Esophagus squamous epithelium (tissue), 5 donors: Measurements from ENCODE around the gene VSX1. TPM values are rescaled to one million over a fixed set of nuclear protein-coding genes. Genes with fewer than 3 reads are reported as not detected.

Experiments
- DNase-seq: peaks from one replicate; lab custom pipeline; 2025; lab: John Stamatoyannopoulos, UW
- H3K27ac ChIP-seq, 4 donors: fragments of 200-600 bp; sonication (generic); one replicate each; pipeline ENCODE4 v1.5.1; 2016 to 2019; ENCODE audit warnings: mild to moderate bottlenecking in 1 of 4
- H3K27me3 ChIP-seq, 4 donors: fragments of 200-600 bp; sonication (generic); 1 replicate in 3 of 4; 2 replicates in 1 of 4; pipeline versions ENCODE4 v1.5.1 to v1.6.0; 2017 to 2021; ENCODE audit warnings: antibody characterized with exemption in 1 of 4
- H3K36me3 ChIP-seq, 3 donors: fragments of 200-600 bp; sonication (generic); one replicate each; pipeline ENCODE4 v1.5.1; 2016 to 2019
- H3K4me1 ChIP-seq, 3 donors: fragments of 200-600 bp; sonication (generic); one replicate each; pipeline ENCODE4 v1.5.1; 2017 to 2019
- H3K4me3 ChIP-seq, 4 donors: fragments of 200-600 bp; sonication (generic); 1 replicate in 3 of 4; 2 replicates in 1 of 4; pipeline ENCODE4 v1.5.1; 2016 to 2019; ENCODE audit warnings: mild to moderate bottlenecking in 2 of 4, moderate library complexity in 1 of 4
- H3K9me3 ChIP-seq, 3 donors: fragments of 200-600 bp; sonication (generic); one replicate each; pipeline ENCODE4 v1.5.1; 2016 to 2019
- POLR2A ChIP-seq, 4 donors: fragments of 450-650 bp; IDR thresholded peaks; one replicate each; pipeline ENCODE4 v1.6.1; 2017; ENCODE audit warnings: antibody characterized with exemption in 4 of 4, mild to moderate bottlenecking in 4 of 4, moderate library complexity in 3 of 4
- WGBS, 2 donors: methylation state at CpG; one replicate each; pipeline ENCODE4 v1.1.5; 2018; 5-methylcytosine and 5-hydroxymethylcytosine counted together
- intact Hi-C: fragments of 100-400 bp; cut with DNase I; formaldehyde crosslinking; loops from one replicate; pipeline ENCODE4 v1.15.0; 2022
- total RNA-seq, 4 donors: library from RNA; depleted of rRNA; stranded (reverse); fragments of >200 nt; gene quantifications; one replicate each; pipeline ENCODE4 v1.1.0, GENCODE V29; 2016
- TF ChIP-seq, protein P1 (sequence below), 6 experiments: fragments of 450-650 bp in 4 of 6; fragments of 200-600 bp in 2 of 6; sonication (generic) in 2 of 6; IDR thresholded peaks; one replicate each; pipeline ENCODE4 v1.5.1; 2016 to 2019; ENCODE audit warnings: antibody characterized with exemption in 6 of 6, mild to moderate bottlenecking in 4 of 6, moderate library complexity in 4 of 6
- donor health status: DM: yes; HTN: yes; CAD: no.

The VSX1 gene
- total RNA-seq, 4 donors from 2014 or later: not detected

DNA sequence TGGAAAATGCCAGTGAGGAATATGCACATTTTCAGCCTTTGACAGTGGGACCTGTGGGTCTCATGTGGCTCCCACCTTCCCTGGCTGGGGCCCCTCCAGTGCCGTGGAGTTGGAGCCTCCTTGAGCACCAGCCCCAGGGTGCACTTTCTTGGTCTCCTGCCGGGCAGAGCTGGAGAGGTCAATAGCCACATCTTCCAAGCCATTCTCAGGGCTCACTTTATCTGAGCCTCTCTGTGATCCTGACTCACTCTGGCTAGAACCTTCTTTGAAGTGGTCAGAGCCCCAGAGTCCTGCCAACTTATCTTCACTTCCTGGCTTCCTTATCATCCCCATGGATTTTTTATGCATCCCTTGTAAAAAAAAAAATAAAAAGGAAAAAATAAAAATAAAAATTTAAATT is 5.7 kb downstream of the VSX1 start:
- intact Hi-C loops: loop anchor here (10.0 kb wide), 1 partner anchor 99 kb away; no protein-coding TSS in a partner anchor
- H3K4me1 ChIP-seq: peaks cover 7 to 21% (median 10%) of the 10 kb centered on the region in 3 donors
- no peak overlapping the region for H3K27ac ChIP-seq
- H3K27me3 ChIP-seq: peaks cover 0 to 95% (median 25%) of the 10 kb centered on the region in 4 donors
- no peak overlapping the region for H3K4me3 ChIP-seq
- H3K9me3 ChIP-seq: no peaks in the 10 kb centered on the region
- no peak for TF ChIP-seq POLR2A (IDR thresholded peaks at IDR 0.05)
- TF ChIP-seq, protein P1, sequence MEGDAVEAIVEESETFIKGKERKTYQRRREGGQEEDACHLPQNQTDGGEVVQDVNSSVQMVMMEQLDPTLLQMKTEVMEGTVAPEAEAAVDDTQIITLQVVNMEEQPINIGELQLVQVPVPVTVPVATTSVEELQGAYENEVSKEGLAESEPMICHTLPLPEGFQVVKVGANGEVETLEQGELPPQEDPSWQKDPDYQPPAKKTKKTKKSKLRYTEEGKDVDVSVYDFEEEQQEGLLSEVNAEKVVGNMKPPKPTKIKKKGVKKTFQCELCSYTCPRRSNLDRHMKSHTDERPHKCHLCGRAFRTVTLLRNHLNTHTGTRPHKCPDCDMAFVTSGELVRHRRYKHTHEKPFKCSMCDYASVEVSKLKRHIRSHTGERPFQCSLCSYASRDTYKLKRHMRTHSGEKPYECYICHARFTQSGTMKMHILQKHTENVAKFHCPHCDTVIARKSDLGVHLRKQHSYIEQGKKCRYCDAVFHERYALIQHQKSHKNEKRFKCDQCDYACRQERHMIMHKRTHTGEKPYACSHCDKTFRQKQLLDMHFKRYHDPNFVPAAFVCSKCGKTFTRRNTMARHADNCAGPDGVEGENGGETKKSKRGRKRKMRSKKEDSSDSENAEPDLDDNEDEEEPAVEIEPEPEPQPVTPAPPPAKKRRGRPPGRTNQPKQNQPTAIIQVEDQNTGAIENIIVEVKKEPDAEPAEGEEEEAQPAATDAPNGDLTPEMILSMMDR (IDR thresholded peaks at IDR 0.05): no peak
- WGBS, 2 donors: 65 to 74% methylated on average over 2 of the region's 2 CpGs
- DNase-seq: no peak
- no peaks in the 10 kb centered on the region for H3K36me3 ChIP-seq

DNA sequence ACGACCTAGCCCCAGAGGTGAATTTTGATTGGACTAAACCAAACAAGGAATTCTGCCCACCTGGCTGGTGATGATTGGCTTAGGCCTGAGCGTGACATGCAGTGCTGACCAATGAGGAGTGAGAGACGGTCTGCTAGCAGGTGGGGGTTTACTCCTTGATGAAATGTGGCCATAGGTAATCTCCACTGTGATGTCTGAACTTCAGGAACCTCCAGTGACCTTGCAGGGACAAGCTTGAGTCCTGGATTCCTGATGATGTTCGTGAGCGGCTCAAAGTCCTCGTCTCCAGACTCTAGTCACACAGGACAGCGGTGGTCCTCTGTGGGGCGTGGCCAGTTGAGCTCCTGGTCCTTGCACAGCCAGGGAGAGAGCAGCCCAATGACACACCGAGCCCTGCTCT is 8.4 kb downstream of the VSX1 start:
- TF ChIP-seq, protein P1 (IDR thresholded peaks at IDR 0.05): no peak
- no peak for TF ChIP-seq POLR2A (IDR thresholded peaks at IDR 0.05)
- Histone ChIP-seq H3K27me3 (peaks cover 0 to 95% (median 12%) of the 10 kb centered on the region in 4 donors), H3K36me3 (no peaks in the 10 kb centered on the region), H3K9me3 (no peaks in the 10 kb centered on the region), H3K27ac (no peak overlapping the region), H3K4me1 (peaks cover 6 to 18% (median 10%) of the 10 kb centered on the region in 3 donors), H3K4me3 (no peak overlapping the region)
- WGBS, 2 donors: 68 to 80% methylated on average over 4 to 8 of the region's 9 CpGs
- intact Hi-C loops: loop anchor here (10.0 kb wide), 1 partner anchor 101 kb away; no protein-coding TSS in a partner anchor
- DNase-seq: no peak

DNA sequence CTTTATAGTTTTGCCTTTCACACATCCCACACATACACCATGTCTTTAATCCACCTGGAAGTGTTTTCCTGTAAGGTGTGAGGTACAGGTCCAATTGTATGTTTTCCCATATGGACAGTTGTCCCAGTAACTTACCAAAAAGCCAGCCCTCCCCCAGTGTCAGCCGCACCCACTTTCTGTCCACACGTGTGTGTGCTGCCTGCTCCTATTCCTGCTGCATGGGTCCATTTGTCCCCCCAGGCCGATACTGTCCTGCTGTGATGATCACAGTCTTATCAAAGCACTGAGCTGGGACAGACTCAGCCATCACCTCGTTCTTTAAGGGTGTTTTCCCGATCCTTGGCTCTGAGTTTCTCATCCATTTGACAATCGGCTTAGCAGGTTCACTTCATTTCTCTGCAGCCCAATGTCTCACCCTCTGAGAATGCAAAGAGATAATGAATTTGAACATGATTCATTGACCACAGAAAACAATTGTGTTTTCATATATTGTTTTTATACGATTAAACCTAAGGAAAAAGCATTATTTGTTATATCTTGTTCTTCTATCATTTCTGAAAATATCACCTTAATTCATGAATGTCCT is 9.6 kb downstream of the VSX1 start:
- no peak for DNase-seq
- Histone ChIP-seq H3K4me1 (peaks cover under 1 to 9% (median 6%) of the 10 kb centered on the region in 3 donors), H3K27me3 (peaks cover 0 to 90% (median 4%) of the 10 kb centered on the region in 4 donors), H3K36me3 (no peaks in the 10 kb centered on the region), H3K27ac (no peak overlapping the region), H3K9me3 (no peaks in the 10 kb centered on the region), H3K4me3 (no peak overlapping the region)
- intact Hi-C loops: loop anchor here (10.0 kb wide), 1 partner anchor 102 kb away; no protein-coding TSS in a partner anchor
- WGBS, 2 donors: 34 to 37% methylated on average over 7 of the region's 7 CpGs
- TF ChIP-seq, protein P1 (IDR thresholded peaks at IDR 0.05): no peak
- TF ChIP-seq POLR2A (IDR thresholded peaks at IDR 0.05): no peak

DNA sequence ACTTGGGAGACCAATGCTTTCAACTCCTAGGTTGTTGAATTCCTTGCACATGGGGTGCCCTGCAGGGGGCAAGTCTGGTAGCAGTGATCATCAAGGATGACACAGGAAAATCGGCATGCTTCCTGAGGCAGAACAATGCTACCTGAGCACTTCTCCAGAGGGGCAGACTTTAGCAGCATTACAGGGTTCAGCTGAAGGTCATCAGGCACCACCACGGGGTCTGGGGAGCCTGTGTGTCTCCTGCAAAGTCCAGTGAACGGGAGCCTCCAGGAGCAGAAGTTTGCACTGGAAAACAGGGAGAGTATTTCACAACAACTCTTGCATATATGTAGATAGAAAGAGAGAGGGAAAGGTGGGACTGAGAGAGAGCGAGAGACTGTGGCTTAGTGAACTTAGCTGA is 10.2 kb downstream of the VSX1 start:
- peaks cover 0 to 84% (median under 1%) of the 10 kb centered on the region in 4 donors for H3K27me3 ChIP-seq
- H3K4me3 ChIP-seq: no peak overlapping the region
- 23 to 46% methylated on average over 4 of the region's 4 CpGs for WGBS, 2 donors
- no peaks in the 10 kb centered on the region for H3K9me3 ChIP-seq
- H3K27ac ChIP-seq: no peak overlapping the region
- DNase-seq: no peak
- H3K36me3 ChIP-seq: no peaks in the 10 kb centered on the region
- peaks cover 0 to 3% (median 1%) of the 10 kb centered on the region in 3 donors for H3K4me1 ChIP-seq
- intact Hi-C loops: loop anchor here (10.0 kb wide), 1 partner anchor 103 kb away; no protein-coding TSS in a partner anchor
- TF ChIP-seq, protein P1 (IDR thresholded peaks at IDR 0.05): no peak
- TF ChIP-seq POLR2A (IDR thresholded peaks at IDR 0.05): no peak

DNA sequence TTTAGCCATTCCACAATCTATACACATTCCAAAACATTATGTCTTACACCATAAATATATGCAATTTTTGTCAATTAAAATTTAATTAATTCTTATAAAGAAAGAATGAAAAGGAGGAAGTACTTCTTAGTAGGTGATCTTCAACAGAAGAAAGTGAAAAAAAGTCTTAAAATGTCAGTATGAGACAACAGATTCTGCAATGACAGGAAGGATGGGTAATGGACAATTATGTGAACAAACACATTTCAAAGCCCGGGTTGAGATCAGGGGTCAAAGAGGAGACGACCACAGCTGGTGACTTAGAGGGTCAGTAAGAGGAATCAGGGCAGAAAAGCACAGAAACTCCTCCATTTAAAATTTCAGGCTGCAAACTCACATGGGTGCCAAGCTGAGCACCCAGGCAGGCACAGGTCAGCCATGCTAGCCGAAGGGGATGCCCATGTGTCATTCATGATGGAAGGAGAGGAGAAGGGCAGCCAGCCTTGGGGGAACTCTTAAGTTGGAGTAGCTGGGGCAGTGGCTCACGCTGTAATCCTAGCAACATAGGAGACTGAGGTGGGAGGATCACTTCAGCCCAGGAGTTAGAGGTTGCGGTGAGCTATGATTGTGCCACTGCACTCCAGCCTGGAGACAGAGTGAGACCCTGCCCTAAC is 11.0 kb downstream of the VSX1 start:
- Histone ChIP-seq H3K36me3 (no peaks in the 10 kb centered on the region), H3K4me3 (no peak overlapping the region), H3K27ac (no peak overlapping the region), H3K27me3 (peaks cover 0 to 81% (median 0%) of the 10 kb centered on the region in 4 donors), H3K4me1 (peaks cover 0 to 6% (median 0%) of the 10 kb centered on the region in 3 donors), H3K9me3 (no peaks in the 10 kb centered on the region)
- no peak for TF ChIP-seq POLR2A (IDR thresholded peaks at IDR 0.05)
- TF ChIP-seq, protein P1 (IDR thresholded peaks at IDR 0.05): no peak
- intact Hi-C loops: loop anchor here (10.0 kb wide), 1 partner anchor 104 kb away; no protein-coding TSS in a partner anchor
- DNase-seq: no peak
- WGBS, 2 donors: 58 to 61% methylated on average over 4 to 5 of the region's 5 CpGs
